Memory B cell (primary cell): ENCODE data around the gene TEC.
A peak's percentile ranks its signal among the peaks of the same experiment; 100 is the strongest.
"Not testable (repeated sequence)": the region's sequence is repeated elsewhere in the genome, so short reads cannot be mapped to it uniquely, and the experiment has no call there.

Experiments used
- ATAC-seq: fragments of 150-1000 bp; cut with Tn5 transposase; 2 replicates; pipeline ENCODE4 v1.10.0; 2021; ENCODE audit warnings: low read depth, mild to moderate bottlenecking, moderate library complexity
- DNase-seq, 2 donors: peaks; one replicate each; pipeline ENCODE4 v3.0.0; 2022; ENCODE audit warnings: low spot score in 2 of 2
- H3K27ac Mint-ChIP-seq: one replicate; pipeline ENCODE4 v1.8.0; 2022; ENCODE audit warnings: mild to moderate bottlenecking, moderate library complexity, mixed read lengths
- H3K27me3 Mint-ChIP-seq: one replicate; pipeline ENCODE4 v1.8.0; 2022; ENCODE audit warnings: mixed read lengths
- H3K36me3 Mint-ChIP-seq: one replicate; pipeline ENCODE4 v1.8.0; 2022; ENCODE audit warnings: mild to moderate bottlenecking, mixed read lengths
- H3K4me1 Mint-ChIP-seq: one replicate; pipeline ENCODE4 v1.8.0; 2022; ENCODE audit warnings: mixed read lengths
- H3K4me3 Mint-ChIP-seq: one replicate; pipeline ENCODE4 v1.8.0; 2022; ENCODE audit warnings: mild to moderate bottlenecking, moderate library complexity, mixed read lengths
- H3K9me3 Mint-ChIP-seq: one replicate; pipeline ENCODE4 v1.8.0; 2022; ENCODE audit warnings: mixed read lengths

TEC gene

GRCh38 chr4:48268956-48269860, at the start of gene TEC:
TSS of gene TEC (minus strand) at chr4:48269838. CDS start at chr4:48228614, 41,224 bp downstream.
- H3K27me3 Mint-ChIP-seq = no peaks in the 10 kb centered on the region
- no peaks in the 10 kb centered on the region for H3K9me3 Mint-ChIP-seq
- peak within 1 kb of the TSS; percentile 98 for H3K4me3 Mint-ChIP-seq
- peak within 1 kb of the TSS; percentile 80 for H3K27ac Mint-ChIP-seq
- peak in 1 of 2 donors; percentile 81 for DNase-seq
- peaks cover 3% of the 10 kb centered on the region for H3K36me3 Mint-ChIP-seq
- ATAC-seq = peak; percentile 45
- peaks cover 11% of the 10 kb centered on the region for H3K4me1 Mint-ChIP-seq

GRCh38 chr4:48315728-48316630, 46.3 kb upstream of the TEC start:
- H3K4me3 Mint-ChIP-seq = no peak overlapping the region
- H3K9me3 Mint-ChIP-seq = no peaks in the 10 kb centered on the region
- DNase-seq (peak in 1 of 2 donors; percentile 29), ATAC-seq (peak; percentile 76)
- no peaks in the 10 kb centered on the region for H3K36me3 Mint-ChIP-seq
- no peaks in the 10 kb centered on the region for H3K27me3 Mint-ChIP-seq
- H3K27ac Mint-ChIP-seq = peak overlapping the region; percentile 26
- peaks cover 4% of the 10 kb centered on the region for H3K4me1 Mint-ChIP-seq

- not testable (repeated sequence) for ATAC-seq, DNase-seq, H3K36me3 Mint-ChIP-seq, H3K4me3 Mint-ChIP-seq, H3K9me3 Mint-ChIP-seq, H3K27me3 Mint-ChIP-seq, H3K4me1 Mint-ChIP-seq, H3K27ac Mint-ChIP-seq
These were observed 45.1 kb upstream of the TEC start for GRCh38 chr4:48314746-48315145.

- no peak overlapping the region for H3K27ac Mint-ChIP-seq
- DNase-seq = no peak
- no peaks in the 10 kb centered on the region for H3K27me3 Mint-ChIP-seq
- peaks cover 4% of the 10 kb centered on the region for H3K4me1 Mint-ChIP-seq
- ATAC-seq = no peak
- H3K9me3 Mint-ChIP-seq = no peaks in the 10 kb centered on the region
- H3K4me3 Mint-ChIP-seq = no peak overlapping the region
- H3K36me3 Mint-ChIP-seq = no peaks in the 10 kb centered on the region
These were observed 42.3 kb upstream of the TEC start for GRCh38 chr4:48311896-48312295.

- H3K4me1 Mint-ChIP-seq = no peaks in the 10 kb centered on the region
- no peaks in the 10 kb centered on the region for H3K9me3 Mint-ChIP-seq
- no peaks in the 10 kb centered on the region for H3K27me3 Mint-ChIP-seq
- H3K36me3 Mint-ChIP-seq = no peaks in the 10 kb centered on the region
- ATAC-seq (no peak), DNase-seq (no peak)
- H3K27ac Mint-ChIP-seq = no peak overlapping the region
- H3K4me3 Mint-ChIP-seq = no peak overlapping the region
These were observed 39.3 kb upstream of the TEC start for GRCh38 chr4:48308901-48309300.

GRCh38 chr4:48307528-48307927, 37.9 kb upstream of the TEC start:
- Mint-ChIP-seq H3K9me3 (no peaks in the 10 kb centered on the region), H3K4me3 (no peak overlapping the region)

GRCh38 chr4:48305508-48305907, 35.9 kb upstream of the TEC start:
- DNase-seq (no peak), ATAC-seq (no peak)
- Mint-ChIP-seq H3K36me3 (no peaks in the 10 kb centered on the region), H3K9me3 (no peaks in the 10 kb centered on the region), H3K4me1 (no peaks in the 10 kb centered on the region), H3K27me3 (peaks cover 6% of the 10 kb centered on the region), H3K27ac (no peak overlapping the region), H3K4me3 (no peak overlapping the region)

More at GRCh38 chr4:48307528-48307927, 37.9 kb upstream of the TEC start:
- H3K36me3 Mint-ChIP-seq = no peaks in the 10 kb centered on the region
- H3K4me1 Mint-ChIP-seq = no peaks in the 10 kb centered on the region
- H3K27ac Mint-ChIP-seq = no peak overlapping the region
- H3K27me3 Mint-ChIP-seq = peaks cover 3% of the 10 kb centered on the region
- DNase-seq = no peak
- ATAC-seq = no peak

- H3K27me3 Mint-ChIP-seq = peaks cover 8% of the 10 kb centered on the region
- H3K4me3 Mint-ChIP-seq = no peak overlapping the region
- ATAC-seq (no peak), DNase-seq (no peak)
- H3K4me1 Mint-ChIP-seq = peaks cover 6% of the 10 kb centered on the region
- H3K27ac Mint-ChIP-seq = no peak overlapping the region
- H3K36me3 Mint-ChIP-seq = no peaks in the 10 kb centered on the region
- H3K9me3 Mint-ChIP-seq = no peaks in the 10 kb centered on the region
These were observed 30.4 kb upstream of the TEC start for GRCh38 chr4:48300004-48300403.

GRCh38 chr4:48299560-48299959, 29.9 kb upstream of the TEC start:
- ATAC-seq = no peak
- Mint-ChIP-seq H3K9me3 (no peaks in the 10 kb centered on the region), H3K4me3 (no peak overlapping the region), H3K27me3 (peaks cover 8% of the 10 kb centered on the region), H3K27ac (no peak overlapping the region), H3K4me1 (peaks cover 6% of the 10 kb centered on the region), H3K36me3 (no peaks in the 10 kb centered on the region)
- no peak for DNase-seq

GRCh38 chr4:48297256-48297846, 27.7 kb upstream of the TEC start:
- no peak for DNase-seq
- Mint-ChIP-seq H3K4me1 (peaks cover 6% of the 10 kb centered on the region), H3K36me3 (no peaks in the 10 kb centered on the region), H3K9me3 (no peaks in the 10 kb centered on the region), H3K27me3 (peaks cover 5% of the 10 kb centered on the region), H3K4me3 (no peak overlapping the region), H3K27ac (no peak overlapping the region)
- ATAC-seq = no peak

GRCh38 chr4:48296365-48296764, 26.7 kb upstream of the TEC start:
- Mint-ChIP-seq H3K36me3 (no peaks in the 10 kb centered on the region), H3K27ac (peak overlapping the region; percentile 36), H3K4me1 (peaks cover 6% of the 10 kb centered on the region), H3K27me3 (peaks cover 1% of the 10 kb centered on the region), H3K4me3 (peak overlapping the region; percentile 76), H3K9me3 (no peaks in the 10 kb centered on the region)
- DNase-seq = no peak
- peak; percentile 85 for ATAC-seq

- ATAC-seq (no peak), DNase-seq (no peak)
- Mint-ChIP-seq H3K9me3 (no peaks in the 10 kb centered on the region), H3K27ac (no peak overlapping the region), H3K4me1 (peaks cover 6% of the 10 kb centered on the region), H3K4me3 (no peak overlapping the region), H3K36me3 (no peaks in the 10 kb centered on the region), H3K27me3 (peaks cover 1% of the 10 kb centered on the region)
These were observed 25.5 kb upstream of the TEC start for GRCh38 chr4:48295116-48295515.

GRCh38 chr4:48292218-48292790, 22.7 kb upstream of the TEC start:
- not testable (repeated sequence) for ATAC-seq, H3K36me3 Mint-ChIP-seq, DNase-seq, H3K4me3 Mint-ChIP-seq, H3K27ac Mint-ChIP-seq, H3K4me1 Mint-ChIP-seq, H3K27me3 Mint-ChIP-seq, H3K9me3 Mint-ChIP-seq
